ENCODE measurements around the gene RPLP1.

The RPLP1 gene

DNA sequence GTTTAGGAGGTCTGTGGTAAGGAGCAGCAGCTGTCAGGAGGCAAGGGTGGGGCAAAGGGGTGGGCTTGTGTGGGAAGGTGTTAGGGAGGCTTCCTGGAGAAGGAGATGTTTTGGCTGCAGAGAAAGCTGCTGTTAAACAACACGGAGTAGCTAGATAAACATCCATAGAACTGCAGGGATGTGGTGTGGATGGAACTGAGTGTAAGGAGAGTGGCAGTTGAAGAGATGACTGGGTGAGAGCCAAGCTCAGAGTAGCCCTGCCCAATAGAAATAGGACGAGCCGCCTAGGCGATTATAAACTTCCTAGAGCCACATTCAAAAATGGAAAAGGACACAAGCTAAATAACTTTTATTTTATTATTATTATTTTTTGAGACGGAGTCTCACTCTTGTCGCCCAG is 19.9 kb downstream of the RPLP1 start:
- Histone ChIP-seq H3K9me2 (ENCODE audit: low read depth, low read length) (no peaks in the 10 kb centered on the region), H3F3A (ENCODE audit: insufficient read depth, low read length) (no peaks in the 10 kb centered on the region), H3K9me3 (ENCODE audit: low read length) (no peaks in the 10 kb centered on the region), H3K27me3 (ENCODE audit: insufficient read depth, low read length) (no peaks in the 10 kb centered on the region; the same call in 1 of the 2 replicates), H2AFZ (ENCODE audit: low read length) (no peak overlapping the region), H3K79me2 (ENCODE audit: insufficient read depth, low read length) (no peaks in the 10 kb centered on the region), H3K4me2 (ENCODE audit: low read length) (no peak overlapping the region), H4K20me1 (ENCODE audit: insufficient read depth, low read length) (no peaks in the 10 kb centered on the region), H3K36me3 (ENCODE audit: insufficient read depth, low read length) (no peaks in the 10 kb centered on the region), H3K27ac (ENCODE audit: low read depth, low read length, poor library complexity, severe bottlenecking) (no peak overlapping the region), H3K4me3 (ENCODE audit: low read depth, low read length, poor library complexity, severe bottlenecking) (no peak overlapping the region), H3K9ac (ENCODE audit: low read length) (no peak overlapping the region), H3K4me1 (ENCODE audit: insufficient read depth, low read length, severe bottlenecking) (peaks cover 12% of the 10 kb centered on the region)
- TF ChIP-seq EZH2 (IDR thresholded peaks at IDR 0.05; ENCODE audit: borderline replicate concordance, low read length): no peak
- TF ChIP-seq, protein P1, sequence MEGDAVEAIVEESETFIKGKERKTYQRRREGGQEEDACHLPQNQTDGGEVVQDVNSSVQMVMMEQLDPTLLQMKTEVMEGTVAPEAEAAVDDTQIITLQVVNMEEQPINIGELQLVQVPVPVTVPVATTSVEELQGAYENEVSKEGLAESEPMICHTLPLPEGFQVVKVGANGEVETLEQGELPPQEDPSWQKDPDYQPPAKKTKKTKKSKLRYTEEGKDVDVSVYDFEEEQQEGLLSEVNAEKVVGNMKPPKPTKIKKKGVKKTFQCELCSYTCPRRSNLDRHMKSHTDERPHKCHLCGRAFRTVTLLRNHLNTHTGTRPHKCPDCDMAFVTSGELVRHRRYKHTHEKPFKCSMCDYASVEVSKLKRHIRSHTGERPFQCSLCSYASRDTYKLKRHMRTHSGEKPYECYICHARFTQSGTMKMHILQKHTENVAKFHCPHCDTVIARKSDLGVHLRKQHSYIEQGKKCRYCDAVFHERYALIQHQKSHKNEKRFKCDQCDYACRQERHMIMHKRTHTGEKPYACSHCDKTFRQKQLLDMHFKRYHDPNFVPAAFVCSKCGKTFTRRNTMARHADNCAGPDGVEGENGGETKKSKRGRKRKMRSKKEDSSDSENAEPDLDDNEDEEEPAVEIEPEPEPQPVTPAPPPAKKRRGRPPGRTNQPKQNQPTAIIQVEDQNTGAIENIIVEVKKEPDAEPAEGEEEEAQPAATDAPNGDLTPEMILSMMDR (IDR thresholded peaks at IDR 0.05; ENCODE audit: low read length): no peak

DNA sequence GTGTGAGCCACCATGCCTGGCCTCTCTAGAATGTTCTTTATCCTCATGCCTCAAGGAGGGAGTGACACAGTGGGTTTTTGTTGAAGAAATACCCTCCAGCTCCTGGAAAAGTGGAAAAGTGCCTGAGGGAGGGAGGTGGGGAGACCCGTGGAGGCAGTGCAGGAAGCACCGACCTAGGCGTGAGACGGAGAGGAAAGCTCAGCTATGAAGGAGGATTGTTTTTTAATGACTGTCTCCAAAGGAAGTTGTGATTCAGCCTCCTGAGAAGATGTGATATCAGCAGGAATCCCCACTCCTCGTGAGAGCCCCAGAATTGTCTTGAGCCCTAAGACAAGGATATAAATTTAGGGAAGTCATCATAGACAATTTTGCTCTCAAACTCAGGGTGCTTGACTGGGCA is 21.7 kb downstream of the RPLP1 start:
- Histone ChIP-seq H3K79me2 (ENCODE audit: insufficient read depth, low read length) (no peaks in the 10 kb centered on the region), H3K9ac (ENCODE audit: low read length) (no peak overlapping the region), H3K4me3 (ENCODE audit: low read depth, low read length, poor library complexity, severe bottlenecking) (no peak overlapping the region), H3K4me2 (ENCODE audit: low read length) (no peak overlapping the region), H3K27me3 (ENCODE audit: insufficient read depth, low read length) (peaks cover 2% of the 10 kb centered on the region), H3K36me3 (ENCODE audit: insufficient read depth, low read length) (no peaks in the 10 kb centered on the region), H3F3A (ENCODE audit: insufficient read depth, low read length) (no peaks in the 10 kb centered on the region), H3K9me2 (ENCODE audit: low read depth, low read length) (no peaks in the 10 kb centered on the region), H3K27ac (ENCODE audit: low read depth, low read length, poor library complexity, severe bottlenecking) (no peak overlapping the region), H3K4me1 (ENCODE audit: insufficient read depth, low read length, severe bottlenecking) (peaks cover 4% of the 10 kb centered on the region), H4K20me1 (ENCODE audit: insufficient read depth, low read length) (no peaks in the 10 kb centered on the region), H2AFZ (ENCODE audit: low read length) (no peak overlapping the region), H3K9me3 (ENCODE audit: low read length) (no peaks in the 10 kb centered on the region)
- TF ChIP-seq, protein P1 (IDR thresholded peaks at IDR 0.05; ENCODE audit: low read length): no peak
- no peak for TF ChIP-seq EZH2 (IDR thresholded peaks at IDR 0.05; ENCODE audit: borderline replicate concordance, low read length)

DNA sequence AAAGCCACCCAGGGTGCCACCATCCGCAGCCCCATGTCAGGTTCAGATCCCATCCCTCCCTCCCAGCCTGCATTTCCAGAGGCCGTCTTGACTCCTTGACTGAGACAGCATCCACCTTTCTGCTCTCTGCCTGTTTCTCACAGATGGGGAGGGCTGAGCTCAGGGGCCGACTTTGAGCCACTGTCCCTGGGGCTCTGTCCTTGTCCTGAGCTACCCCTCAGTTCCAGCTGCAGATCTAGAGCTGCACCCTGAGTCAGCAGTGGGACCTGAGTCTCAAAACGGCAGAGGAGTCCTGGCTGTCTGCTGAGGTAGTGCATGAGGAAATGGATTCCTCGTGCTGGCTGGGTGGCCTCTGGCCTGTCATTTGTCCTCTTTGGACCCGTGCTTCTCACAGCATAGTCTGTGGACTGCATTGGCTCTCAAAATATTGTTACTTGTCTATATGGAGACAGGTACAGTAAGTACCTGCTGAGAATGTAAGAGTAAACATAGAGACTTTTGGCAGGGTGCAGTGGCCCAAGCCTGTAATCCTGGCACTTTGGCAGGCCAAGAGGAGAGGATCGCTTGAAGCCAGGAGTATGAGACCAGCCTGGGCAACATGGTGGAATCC is 22.3 kb downstream of the RPLP1 start:
- Histone ChIP-seq H3K27ac (ENCODE audit: low read depth, low read length, poor library complexity, severe bottlenecking) (no peak overlapping the region), H3K9me3 (ENCODE audit: low read length) (peaks cover 2% of the 10 kb centered on the region), H3K4me1 (ENCODE audit: insufficient read depth, low read length, severe bottlenecking) (peaks cover 4% of the 10 kb centered on the region), H3K79me2 (ENCODE audit: insufficient read depth, low read length) (no peaks in the 10 kb centered on the region), H3K9me2 (ENCODE audit: low read depth, low read length) (no peaks in the 10 kb centered on the region), H3K36me3 (ENCODE audit: insufficient read depth, low read length) (no peaks in the 10 kb centered on the region), H3K4me3 (ENCODE audit: low read depth, low read length, poor library complexity, severe bottlenecking) (no peak overlapping the region), H3K9ac (ENCODE audit: low read length) (no peak overlapping the region), H3K4me2 (ENCODE audit: low read length) (no peak overlapping the region), H3K27me3 (ENCODE audit: insufficient read depth, low read length) (peaks cover 8% of the 10 kb centered on the region), H3F3A (ENCODE audit: insufficient read depth, low read length) (no peaks in the 10 kb centered on the region), H4K20me1 (ENCODE audit: insufficient read depth, low read length) (no peaks in the 10 kb centered on the region), H2AFZ (ENCODE audit: low read length) (no peak overlapping the region)
- no peak for TF ChIP-seq EZH2 (IDR thresholded peaks at IDR 0.05; ENCODE audit: borderline replicate concordance, low read length)
- TF ChIP-seq, protein P1 (IDR thresholded peaks at IDR 0.05; ENCODE audit: low read length): no peak

Data from OCI-LY1 (cell line).